SK-N-SH treated with all-trans-retinoic acid at 6 μM for 48 hours (cell line): ENCODE results near the gene PRRT1.

Experiments
- RARB ChIP-seq: fragments of 250-450 bp; sonication (Bioruptor Pico); IDR thresholded peaks from 2 replicates; pipeline ENCODE4 v1.8.0; 2021; ENCODE audit warnings: mild to moderate bottlenecking, moderate library complexity
- ZFP3 ChIP-seq: fragments of 250-450 bp; sonication (Bioruptor Pico); IDR thresholded peaks from 2 replicates; pipeline ENCODE4 v1.5.0; 2020; ENCODE audit warnings: mild to moderate bottlenecking, moderate library complexity
- ZFP30 ChIP-seq: fragments of 450-650 bp; formaldehyde crosslinking; IDR thresholded peaks from 2 replicates; pipeline ENCODE4 v1.5.0; 2022; ENCODE audit warnings: mild to moderate bottlenecking, moderate library complexity
- ZNF565 ChIP-seq: fragments of 450-650 bp; formaldehyde crosslinking; conservative IDR thresholded peaks from 2 replicates; pipeline ENCODE4 v1.5.0; 2020; ENCODE audit warnings: low read depth, mild to moderate bottlenecking, moderate library complexity
- ZNF8 ChIP-seq: fragments of 450-650 bp; formaldehyde crosslinking; IDR thresholded peaks from 2 replicates; pipeline ENCODE4 v1.5.0; 2020; ENCODE audit warnings: mild to moderate bottlenecking, moderate library complexity
- TF ChIP-seq, protein P1 (sequence below): fragments of 250-450 bp; sonication (Bioruptor Pico); IDR thresholded peaks from 2 replicates; pipeline ENCODE4 v1.8.0; 2020; ENCODE audit warnings: mild to moderate bottlenecking, moderate library complexity, borderline replicate concordance

GRCh38 chr6:32139590-32139989 is 12.1 kb downstream of the PRRT1 start:
- no peak for TF ChIP-seq RARB (CRISPR knock-in tag)
- TF ChIP-seq, protein P1, sequence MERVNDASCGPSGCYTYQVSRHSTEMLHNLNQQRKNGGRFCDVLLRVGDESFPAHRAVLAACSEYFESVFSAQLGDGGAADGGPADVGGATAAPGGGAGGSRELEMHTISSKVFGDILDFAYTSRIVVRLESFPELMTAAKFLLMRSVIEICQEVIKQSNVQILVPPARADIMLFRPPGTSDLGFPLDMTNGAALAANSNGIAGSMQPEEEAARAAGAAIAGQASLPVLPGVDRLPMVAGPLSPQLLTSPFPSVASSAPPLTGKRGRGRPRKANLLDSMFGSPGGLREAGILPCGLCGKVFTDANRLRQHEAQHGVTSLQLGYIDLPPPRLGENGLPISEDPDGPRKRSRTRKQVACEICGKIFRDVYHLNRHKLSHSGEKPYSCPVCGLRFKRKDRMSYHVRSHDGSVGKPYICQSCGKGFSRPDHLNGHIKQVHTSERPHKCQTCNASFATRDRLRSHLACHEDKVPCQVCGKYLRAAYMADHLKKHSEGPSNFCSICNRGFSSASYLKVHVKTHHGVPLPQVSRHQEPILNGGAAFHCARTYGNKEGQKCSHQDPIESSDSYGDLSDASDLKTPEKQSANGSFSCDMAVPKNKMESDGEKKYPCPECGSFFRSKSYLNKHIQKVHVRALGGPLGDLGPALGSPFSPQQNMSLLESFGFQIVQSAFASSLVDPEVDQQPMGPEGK (CRISPR knock-in tag) = no peak
- TF ChIP-seq ZNF8 (CRISPR knock-in tag) = no peak
- TF ChIP-seq ZFP30 = no peak
- TF ChIP-seq ZFP3 (CRISPR knock-in tag) = no peak
- TF ChIP-seq ZNF565 (CRISPR knock-in tag) = no peak
